ENCODE measurements around the gene SPATA32.

The SPATA32 gene

GRCh38 chr17:45244725-45245656 lies 16.9 kb downstream of the SPATA32 start:
- FAIRE-seq = no peak

DNA sequence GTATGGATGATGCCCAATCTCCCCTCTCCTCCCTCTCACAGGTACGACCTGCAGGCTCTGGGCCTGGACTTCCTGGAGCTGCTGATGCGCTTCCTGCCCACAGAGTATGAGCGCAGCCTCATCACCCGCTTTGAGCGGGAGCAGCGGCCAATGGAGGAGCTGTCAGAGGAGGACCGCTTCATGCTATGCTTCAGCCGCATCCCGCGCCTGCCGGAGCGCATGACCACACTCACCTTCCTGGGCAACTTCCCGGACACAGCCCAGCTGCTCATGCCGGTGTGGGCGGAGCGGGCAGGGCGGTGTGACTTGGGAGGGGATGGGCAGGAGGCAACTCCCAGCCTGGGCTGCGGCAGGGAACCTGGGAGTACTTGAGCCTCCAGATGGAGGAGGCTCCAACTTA lies 18.1 kb downstream of the SPATA32 start:
- FAIRE-seq = no peak

DNA sequence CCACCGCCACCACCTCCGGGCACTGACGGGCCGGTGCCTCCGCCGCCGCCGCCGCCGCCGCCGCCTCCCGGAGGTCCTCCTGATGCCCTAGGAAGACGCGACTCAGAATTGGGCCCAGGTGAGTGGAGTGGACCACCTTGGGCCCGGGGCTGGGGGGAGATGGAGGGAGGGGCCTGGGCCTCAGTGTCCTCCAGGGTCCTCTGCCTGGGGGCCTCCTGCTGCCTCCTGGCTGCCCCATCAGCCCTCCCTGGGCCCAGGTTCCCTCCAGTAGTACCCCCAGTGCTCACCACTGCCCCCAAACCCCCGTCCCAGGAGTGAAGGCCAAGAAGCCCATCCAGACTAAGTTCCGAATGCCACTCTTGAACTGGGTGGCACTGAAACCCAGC lies 19.9 kb downstream of the SPATA32 start:
- FAIRE-seq = no peak

DNA sequence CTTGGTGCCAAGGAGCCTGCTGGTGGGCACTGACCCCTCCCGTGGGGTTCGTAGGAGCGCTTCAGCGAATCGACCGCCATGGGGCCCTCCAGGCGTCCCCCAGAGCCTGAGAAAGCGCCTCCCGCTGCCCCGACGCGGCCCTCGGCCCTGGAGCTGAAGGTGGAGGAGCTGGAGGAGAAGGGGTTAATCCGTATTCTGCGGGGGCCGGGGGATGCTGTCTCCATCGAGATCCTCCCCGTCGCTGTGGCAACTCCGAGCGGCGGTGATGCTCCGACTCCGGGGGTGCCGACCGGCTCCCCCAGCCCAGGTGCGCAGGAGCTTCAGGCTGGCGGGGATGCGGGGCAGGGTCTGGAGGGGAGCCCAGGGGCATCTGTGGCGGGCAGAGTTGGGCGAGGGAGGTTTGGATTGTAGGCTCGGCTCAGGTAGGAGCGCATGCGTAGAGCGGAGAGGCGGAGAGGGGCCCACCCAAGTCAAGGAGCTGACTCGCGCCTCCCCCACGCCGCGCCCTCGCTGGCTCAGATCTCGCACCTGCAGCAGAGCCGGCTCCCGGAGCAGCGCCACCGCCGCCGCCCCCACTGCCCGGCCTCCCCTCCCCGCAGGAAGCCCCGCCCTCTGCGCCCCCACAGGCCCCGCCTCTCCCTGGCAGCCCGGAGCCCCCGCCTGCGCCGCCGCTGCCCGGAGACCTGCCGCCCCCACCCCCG lies 20.4 kb downstream of the SPATA32 start:
- FAIRE-seq = no peak

DNA sequence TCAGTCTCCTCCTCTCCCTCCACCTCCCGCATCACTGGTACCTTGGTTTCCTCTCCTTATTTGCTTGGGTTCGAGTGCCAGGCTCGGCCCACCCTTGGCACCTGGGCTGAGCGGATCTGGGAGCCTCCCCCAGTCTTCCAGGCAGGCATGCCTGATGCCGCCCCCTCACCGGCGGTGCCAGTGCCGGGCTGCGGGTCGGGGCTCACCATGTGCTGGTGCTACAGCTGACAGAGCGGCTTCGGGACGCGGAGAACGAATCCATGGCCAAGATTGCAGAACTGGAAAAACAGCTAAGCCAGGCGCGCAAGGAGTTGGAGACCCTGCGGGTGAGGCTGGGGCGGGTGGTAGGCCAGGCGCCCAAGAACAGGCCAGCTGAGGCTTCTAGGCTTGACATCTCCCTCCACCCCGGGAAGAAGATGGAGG lies 21.0 kb downstream of the SPATA32 start:
- FAIRE-seq = no peak

DNA sequence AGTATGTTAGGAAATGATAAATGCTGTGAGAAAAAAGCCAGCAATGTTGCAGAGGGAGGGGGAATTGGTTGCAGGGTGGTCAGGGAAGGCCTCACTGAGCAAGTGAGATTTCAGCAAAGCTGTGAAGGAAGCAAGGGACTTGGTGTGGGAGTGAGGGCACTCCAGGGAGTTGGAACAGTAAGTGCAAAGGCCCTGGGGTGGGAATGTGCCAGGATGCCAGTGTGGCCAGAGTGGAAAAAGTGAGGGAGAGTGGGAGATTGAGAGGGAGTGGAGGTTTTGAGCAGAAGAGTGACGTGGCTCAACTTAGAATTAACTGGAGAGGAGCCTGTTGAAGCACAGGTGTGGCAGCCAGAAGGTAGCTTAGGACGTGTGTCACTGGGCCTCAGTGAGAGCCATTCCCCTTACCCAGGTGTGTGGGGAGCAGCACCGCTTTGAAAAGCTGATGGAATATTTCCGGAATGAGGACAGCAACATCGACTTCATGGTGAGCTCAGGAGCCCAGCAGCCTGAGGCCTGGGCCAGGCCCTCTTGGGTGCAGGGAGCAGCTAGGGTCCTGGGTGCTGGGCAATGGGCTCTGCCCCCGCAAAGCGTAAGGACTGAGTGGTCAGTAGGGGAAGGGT lies 23.6 kb downstream of the SPATA32 start:
- no peak for FAIRE-seq

GRCh38 chr17:45237686-45238085 lies 24.2 kb downstream of the SPATA32 start:
- FAIRE-seq = no peak

DNA sequence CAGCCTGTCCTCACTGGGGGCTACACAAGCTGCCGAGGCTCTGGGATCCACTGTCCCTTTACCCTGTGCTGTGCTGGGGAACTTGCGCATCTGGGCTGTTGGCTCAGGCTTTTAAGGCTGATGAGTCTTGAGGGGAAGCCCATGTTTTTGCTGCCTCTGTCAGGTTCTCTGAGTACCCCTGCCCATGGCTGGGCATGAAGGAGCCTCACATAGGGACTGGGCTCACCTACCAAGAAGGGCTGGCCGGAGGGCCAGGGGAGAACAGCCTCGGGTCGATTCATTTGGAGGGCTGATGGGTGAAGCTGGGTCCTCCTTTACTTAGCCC lies 25.6 kb downstream of the SPATA32 start:
- no peak for FAIRE-seq

DNA sequence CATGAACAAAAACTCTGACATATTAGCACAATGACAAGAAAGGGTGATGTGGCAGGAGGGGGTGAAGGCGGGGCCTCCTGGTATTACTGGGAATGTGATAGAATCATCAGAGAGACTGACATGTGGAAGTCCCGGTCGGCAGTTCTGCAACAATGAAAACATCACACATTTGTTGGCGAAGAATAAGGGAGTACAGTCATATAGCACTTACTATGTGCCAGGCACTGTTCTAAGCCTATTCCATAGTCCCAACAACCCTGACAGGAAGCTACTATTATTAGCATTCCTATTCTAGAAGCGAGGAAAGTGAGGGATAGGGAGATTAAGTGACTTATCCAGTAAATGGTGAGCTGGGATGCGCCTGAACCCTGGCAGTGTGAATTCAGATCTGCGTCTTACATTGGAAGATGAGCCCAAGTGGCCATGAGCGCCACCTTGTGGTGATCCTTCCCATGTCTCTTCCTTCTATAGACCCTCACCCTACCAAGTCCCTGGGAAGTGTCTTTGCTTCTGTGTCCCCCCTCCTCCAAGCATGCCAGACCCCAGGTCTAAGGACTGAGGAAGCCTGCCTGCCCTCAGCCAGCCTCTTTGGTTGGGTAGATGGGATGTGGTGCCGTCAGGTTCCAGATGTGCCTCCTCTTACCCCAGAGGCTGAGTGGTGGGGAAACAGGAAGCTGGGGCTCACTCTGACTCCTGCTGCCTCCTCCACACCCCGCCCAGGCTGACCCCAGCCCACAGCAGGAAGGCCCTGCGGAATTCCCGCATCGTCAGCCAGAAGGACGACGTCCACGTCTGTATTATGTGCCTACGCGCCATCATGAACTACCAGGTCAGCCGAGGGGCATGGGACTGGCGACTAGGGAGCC lies 26.2 kb downstream of the SPATA32 start:
- no peak for FAIRE-seq

DNA sequence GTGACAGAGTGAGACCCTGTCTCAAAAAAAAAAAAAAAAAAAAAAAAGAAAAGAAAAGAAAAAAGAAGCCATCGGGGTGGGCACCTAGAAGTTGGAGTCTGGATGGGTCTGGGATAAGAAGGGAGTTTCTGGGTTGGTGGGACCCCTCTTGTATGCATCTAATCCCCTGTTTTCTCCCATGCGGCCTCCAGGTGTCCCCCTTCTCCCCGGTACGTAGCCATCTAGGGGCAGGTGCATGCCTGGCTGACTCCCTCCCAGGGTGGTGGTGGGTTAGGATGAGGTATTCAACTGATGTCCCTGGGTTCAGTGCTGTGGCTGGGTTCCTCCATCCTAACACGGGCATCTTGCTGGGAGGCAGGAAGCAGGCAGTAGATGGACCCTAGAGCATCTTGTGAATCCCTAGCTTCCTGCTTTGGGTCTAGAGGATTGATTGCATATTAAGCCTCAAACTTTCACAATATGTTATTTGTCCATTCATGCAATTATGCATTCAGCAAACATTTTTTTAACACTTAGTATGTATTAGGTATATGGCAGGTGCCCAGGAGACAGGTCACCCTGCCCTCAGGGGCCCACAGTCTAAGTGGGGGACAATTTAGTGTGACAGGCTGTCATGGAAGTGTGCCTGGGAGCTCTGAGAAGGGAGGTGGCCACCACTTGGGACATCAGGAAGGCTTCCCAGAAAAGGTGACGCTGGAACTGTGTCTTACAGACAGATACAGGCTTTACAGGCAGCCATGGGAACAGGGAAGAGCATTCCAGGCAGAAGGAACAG lies 27.1 kb downstream of the SPATA32 start:
- FAIRE-seq = no peak

- no peak for FAIRE-seq
Observed at GRCh38 chr17:45233423-45233924, 28.4 kb downstream of the SPATA32 start.

DNA sequence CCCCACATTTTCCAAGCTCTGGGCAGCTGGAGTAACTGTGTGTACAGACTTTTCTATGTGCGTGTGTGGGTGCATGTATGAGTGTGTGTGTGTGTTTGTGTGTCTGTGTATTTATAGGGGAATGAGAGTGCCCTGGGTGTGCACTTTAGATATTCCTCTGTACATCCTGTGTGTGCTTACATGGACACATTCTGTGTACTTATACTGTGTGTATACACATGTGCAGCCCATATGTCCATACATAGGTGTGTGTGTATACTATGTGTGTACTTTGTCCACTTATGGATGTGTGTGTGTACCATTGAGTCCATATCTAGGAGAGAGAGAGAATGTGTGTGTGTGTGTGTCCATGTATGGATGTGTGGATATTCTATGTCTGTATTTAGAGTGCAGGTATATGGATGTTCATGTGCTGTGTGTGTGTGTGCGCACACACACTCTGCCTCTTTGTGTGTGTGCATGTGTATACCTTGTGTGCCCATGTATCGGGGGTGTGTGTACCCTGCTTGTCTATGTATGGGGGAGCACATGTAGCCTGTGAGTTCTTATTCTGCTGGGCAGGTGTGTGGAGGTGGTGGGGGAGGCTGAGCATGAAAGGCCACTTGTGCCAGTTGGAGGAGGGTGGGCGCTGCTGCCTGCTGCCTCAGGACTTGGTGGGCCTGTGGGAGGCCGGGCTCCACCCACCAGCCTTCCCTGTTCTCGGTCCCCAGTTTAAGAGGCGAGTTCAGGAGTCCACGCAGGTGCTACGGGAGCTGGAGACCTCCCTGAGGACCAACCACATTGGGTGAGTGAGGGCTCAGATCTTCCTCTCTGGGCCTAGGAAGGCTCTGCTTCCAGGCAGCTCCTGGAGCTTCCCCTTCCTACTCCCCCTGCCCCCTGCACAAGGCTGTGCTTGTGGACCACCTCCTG lies 29.1 kb downstream of the SPATA32 start:
- FAIRE-seq = no peak

DNA sequence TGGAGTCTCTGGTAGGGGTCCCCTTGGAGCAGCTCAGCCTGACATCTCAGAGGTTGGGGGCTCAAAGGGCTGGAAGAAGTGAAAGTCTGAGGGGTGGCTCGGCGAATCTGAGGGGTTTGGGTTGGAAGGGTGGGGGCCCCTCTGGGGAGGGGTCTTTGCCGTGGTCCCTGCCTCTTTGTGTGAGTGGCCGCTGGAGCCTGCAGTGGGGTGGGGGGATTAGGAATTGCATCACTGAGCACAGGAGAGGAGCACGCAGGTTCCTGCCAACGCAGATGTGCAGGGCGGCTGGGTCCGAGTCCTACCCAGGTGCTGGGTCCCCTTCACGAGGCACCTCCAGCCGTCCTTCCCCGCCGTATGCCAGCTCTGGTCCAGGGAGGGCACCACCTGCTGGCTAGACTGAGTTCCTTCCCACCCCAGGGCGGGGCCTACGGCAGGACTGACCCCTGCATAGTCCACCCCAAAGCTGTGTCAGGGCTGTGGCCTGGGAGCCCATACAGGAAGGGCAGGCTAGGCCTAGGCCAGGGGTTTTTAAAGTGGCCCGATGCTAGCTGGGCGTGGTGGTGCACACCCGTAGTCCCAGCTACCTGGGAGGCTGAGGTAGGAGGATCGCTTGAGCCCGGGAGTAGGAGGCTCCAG lies 30.3 kb downstream of the SPATA32 start:
- FAIRE-seq = no peak

GRCh38 chr17:45230787-45231480 lies 31.0 kb downstream of the SPATA32 start:
- FAIRE-seq = no peak

DNA sequence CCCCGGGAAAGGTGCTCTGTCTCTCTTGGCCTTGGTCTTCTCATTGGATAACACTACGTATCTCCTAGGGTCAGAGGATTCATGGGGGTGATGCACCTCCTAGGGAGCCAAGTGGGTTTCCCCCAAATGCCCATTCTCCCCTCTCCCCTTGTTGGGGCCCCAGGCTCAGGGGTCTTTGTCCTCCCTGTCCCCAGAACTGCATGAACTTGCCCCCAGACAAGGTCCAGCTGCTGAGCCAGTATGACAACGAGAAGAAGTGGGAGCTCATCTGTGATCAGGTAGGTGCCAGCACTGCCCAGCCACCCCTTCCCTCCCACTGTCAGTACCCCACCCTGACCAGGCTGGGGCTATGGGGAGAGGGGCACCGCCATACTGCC lies 31.5 kb downstream of the SPATA32 start:
- no peak for FAIRE-seq

DNA sequence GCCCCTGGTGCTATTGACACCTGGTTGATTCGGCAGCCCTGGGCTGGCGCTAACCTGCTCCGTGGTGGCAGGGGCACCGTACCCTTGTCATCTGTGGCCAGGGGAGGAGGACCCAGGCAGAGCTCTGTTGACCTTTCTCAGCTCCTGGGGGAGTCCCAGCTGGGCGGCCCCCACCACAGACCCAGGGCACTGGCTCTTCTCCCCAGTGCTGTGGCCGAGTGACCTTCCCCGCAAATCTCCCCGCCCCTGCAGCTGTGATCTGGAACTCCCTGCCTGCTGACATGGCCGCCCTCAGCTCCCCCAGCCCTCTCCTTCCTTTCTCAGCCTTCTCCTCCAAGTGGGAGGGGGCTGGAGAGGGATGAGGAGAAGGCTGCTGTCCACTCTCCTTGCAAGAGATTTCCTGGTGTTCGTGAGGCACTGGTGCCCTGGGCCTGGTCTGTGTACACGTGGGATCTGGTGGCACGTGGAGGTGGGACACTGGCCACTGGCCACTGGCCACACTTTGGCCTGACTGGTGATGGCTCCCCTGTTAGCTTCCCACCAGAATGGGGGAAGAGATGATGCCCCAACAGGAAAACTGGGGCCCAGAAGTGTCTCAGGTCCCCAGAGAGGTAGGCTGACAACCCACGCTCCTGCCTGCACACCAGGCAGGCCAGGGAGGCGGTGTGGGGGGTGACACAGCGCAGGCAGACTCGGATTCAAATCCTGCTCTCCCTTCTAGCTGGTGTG lies 32.0 kb downstream of the SPATA32 start:
- FAIRE-seq = no peak

DNA sequence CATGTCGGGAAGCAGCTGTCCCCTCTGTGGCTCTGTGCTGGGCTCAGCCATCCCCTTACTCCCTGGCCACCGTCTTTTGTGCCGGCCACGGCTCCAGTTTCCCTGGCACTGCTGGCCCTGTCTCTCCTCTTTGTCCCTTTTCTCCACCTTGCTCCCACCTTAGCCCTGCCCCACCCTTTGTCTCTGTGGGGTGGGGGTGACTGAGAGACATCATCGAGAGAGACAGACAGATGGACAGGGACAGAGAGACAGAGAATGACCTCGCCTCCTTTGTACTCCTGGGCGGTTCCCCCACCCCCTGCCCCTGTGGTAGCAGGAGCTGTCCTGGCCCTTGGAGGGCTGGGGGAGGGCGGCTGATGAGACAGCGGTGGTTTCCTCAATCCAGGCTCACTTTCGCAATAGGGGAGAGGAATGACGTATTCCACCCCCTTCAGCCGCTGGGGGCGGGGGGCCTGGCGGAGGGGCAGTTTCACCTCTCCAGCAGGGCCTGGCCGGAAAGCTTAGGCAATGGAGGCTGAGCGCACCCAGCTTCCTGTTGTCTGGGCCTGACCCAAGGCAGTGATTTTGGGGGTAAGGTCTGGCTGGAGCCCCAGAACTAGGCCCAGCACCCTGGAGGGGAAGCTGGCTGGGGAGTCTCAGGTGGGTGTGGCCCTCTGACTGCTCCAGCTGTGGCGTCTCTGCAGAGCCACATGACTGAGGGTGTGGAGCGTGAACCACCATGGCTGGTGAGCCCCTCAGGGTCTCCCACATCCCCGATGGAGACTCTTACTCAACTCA lies 32.9 kb downstream of the SPATA32 start:
- FAIRE-seq = no peak

Data from islet of Langerhans (tissue), 1 donor.